Astrocyte of the cerebellum (primary cell): Measurements from ENCODE around the gene TENT4B.

Experiments used
- DNase-seq: peaks from one replicate; pipeline ENCODE4 v3.0.0-alpha.2; 2011; ENCODE audit warnings: low read depth
- H3K4me3 ChIP-seq: 2 replicates; pipeline ENCODE4 v1.5.1; 2011; ENCODE audit warnings: mild to moderate bottlenecking, low read depth, low read length, moderate library complexity
- in situ Hi-C: cut with HindIII; loops from 2 replicates; pipeline ENCODE4 v1.10.0; 2017; ENCODE audit warnings: low sequenced_read_pairs
- TF ChIP-seq, protein P1 (sequence below): IDR thresholded peaks from 2 replicates; pipeline ENCODE4 v1.5.1; 2012; ENCODE audit warnings: low read length, low read depth, moderate library complexity, mild to moderate bottlenecking; ENCODE audit errors: missing control alignments

TENT4B gene

DNA sequence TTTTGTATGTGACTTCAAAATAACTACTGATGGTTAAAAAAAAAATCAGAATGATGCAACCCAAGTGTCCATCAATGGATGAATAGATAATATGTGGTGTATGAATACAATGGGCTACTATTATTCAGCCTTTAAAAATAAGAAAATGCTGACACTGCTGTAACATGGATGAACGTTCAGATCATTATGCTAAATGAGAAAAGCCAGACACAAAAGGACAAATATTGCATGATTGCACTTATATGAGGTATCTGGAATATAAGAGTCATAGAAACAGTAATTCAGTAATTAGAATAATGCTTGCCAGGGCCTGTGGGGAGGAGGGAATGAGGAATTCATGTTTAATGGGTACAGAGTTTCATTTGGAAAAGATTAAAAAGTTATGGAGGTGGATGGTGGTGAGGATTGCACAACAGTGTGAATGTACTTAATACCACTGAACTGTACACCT, 25.4 kb downstream of the TENT4B start:
- no peak for DNase-seq
- in situ Hi-C loops = no loop called here
- TF ChIP-seq, protein P1, sequence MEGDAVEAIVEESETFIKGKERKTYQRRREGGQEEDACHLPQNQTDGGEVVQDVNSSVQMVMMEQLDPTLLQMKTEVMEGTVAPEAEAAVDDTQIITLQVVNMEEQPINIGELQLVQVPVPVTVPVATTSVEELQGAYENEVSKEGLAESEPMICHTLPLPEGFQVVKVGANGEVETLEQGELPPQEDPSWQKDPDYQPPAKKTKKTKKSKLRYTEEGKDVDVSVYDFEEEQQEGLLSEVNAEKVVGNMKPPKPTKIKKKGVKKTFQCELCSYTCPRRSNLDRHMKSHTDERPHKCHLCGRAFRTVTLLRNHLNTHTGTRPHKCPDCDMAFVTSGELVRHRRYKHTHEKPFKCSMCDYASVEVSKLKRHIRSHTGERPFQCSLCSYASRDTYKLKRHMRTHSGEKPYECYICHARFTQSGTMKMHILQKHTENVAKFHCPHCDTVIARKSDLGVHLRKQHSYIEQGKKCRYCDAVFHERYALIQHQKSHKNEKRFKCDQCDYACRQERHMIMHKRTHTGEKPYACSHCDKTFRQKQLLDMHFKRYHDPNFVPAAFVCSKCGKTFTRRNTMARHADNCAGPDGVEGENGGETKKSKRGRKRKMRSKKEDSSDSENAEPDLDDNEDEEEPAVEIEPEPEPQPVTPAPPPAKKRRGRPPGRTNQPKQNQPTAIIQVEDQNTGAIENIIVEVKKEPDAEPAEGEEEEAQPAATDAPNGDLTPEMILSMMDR = no peak
- H3K4me3 ChIP-seq = no peak overlapping the region

DNA sequence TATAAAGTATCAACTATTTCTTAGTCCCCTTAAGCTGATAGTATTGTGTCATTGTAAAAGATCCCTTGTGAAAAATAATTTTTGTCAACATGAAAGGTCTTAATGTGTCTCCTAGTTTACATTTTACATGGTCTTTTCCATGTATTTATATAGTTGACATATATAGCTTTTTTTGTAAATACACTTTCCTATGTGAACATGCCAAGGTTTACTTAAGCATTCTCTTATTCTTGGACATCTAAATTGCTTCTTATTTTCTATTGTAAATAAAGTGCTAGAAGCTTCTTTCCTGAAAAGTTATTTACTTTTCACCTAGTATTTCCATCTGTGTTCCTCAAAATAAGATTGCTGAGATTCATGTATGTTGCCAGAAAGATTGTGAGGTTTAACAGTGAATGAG, 29.3 kb downstream of the TENT4B start:
- no peak overlapping the region for H3K4me3 ChIP-seq
- DNase-seq = no peak
- in situ Hi-C loops = loop anchor here (10.0 kb wide), 1 partner anchor 78 kb away; no protein-coding TSS in a partner anchor
- TF ChIP-seq, protein P1 = no peak

DNA sequence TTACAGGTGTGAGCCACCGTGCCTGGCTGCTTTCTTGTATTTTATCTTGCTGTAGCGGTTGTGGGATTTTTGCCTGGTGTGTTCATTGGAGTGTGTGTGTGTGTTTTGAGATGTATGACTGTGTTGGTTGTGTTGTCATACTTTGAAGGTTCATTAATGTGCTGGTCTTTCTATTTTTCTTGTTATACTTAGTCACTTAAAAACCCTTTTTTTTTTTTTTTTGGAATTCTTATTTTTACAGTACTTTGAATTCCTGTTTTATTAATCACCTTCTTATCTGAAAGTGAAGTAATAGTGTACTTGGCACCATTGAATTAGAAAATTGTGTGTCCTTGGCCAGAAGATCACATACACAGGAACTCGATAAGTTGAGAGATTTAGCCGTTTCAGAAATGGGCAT, 30.2 kb downstream of the TENT4B start:
- no peak overlapping the region for H3K4me3 ChIP-seq
- in situ Hi-C loops = loop anchor here (10.0 kb wide), 1 partner anchor 79 kb away; no protein-coding TSS in a partner anchor
- no peak for DNase-seq
- TF ChIP-seq, protein P1 = no peak

DNA sequence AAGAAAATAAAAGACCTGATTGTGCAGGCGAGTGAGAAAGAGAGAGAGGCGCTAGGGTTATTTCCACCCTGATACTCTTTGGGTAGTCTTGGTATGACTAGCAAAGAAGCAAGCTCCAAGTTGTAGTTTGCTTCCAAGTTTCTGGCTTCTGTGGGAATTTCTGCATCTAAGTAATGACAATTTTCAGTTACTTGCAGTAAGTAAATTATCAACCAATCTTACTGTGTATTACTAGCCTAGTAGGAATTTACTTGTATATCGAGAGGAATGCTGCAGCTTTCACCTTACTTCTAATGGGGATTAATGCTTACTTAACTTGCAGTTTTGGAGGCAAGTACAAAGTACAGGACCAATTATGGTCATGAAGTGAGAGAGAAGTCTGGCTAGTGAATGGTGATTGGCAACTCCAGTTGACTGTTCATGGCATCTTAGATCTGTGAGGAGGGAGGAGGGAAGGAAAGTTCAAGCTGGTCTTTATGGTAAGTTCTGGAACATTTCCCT, 31.9 kb downstream of the TENT4B start:
- no peak overlapping the region for H3K4me3 ChIP-seq
- in situ Hi-C loops = loop anchor here (10.0 kb wide), 1 partner anchor 80 kb away; no protein-coding TSS in a partner anchor
- no peak for DNase-seq
- TF ChIP-seq, protein P1 = no peak

DNA sequence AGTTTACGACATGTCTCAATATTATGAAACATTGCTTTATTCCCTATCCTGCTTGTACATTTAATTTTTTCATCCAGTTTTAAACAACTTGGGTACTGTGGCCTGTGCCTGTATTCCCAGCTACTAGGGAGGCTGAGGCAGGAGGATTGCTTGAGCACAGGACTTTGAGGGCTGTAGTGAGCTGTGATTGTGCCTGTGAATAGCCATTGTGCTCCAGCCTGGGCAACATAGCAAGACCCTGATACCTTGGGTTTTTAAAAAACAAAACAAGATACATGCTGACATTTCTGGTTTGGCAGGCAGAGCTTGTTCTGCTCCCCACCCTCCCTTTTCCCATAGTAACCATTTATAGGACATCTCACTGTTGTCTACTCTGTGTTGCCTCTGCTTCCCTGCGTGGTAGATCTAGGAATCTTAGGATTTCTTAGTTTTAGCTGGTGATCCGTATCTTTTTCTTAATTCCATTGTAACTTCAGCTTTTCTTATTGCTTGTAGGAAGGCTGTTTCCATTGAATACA, 35.6 kb downstream of the TENT4B start:
- in situ Hi-C loops = loop anchor here (10.0 kb wide), 1 partner anchor 84 kb away; no protein-coding TSS in a partner anchor
- TF ChIP-seq, protein P1 = no peak
- DNase-seq = no peak
- H3K4me3 ChIP-seq = no peak overlapping the region

DNA sequence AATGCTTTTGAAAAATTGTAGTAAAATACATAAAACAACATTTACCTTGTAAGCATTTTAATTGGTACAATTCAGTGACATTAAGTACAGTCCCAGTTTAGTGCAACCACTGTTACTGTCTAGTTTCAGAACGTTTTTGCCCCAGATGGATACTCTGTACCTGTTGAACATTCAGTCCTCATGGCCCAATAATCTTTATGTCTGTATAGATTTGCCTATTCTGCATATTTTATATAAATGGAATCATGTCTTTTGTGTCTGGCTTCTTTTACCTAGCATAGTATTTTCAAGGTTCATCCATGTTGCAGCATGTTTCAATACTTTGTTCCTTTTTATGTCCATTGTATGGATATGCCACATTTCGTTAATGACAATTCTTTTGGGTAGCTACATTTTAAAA, 37.2 kb downstream of the TENT4B start:
- no peak for DNase-seq
- in situ Hi-C loops = no loop called here
- H3K4me3 ChIP-seq = no peak overlapping the region
- TF ChIP-seq, protein P1 = no peak
